ENCODE data around the gene HABP2.

HABP2 gene

DNA sequence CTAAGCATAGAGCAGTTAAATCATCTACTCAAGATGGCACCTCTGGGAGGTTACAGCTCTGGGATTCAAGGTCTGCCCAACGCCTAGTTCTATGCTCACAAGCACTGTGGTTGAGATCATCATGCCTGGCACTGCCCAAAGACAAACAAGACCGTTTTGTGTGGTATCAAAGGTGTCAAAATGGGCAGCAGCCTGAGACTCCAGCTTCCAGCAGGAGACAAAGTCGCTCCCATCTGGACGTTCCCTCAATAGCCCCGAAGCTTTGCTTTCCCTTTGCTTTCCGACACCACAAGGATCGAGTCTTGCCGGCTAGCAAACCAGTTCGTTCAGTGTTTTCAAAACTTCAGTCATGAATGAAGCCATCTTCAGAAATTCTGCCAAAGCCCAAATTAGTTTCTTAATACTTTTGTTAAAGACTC lies 5.1 kb downstream of the HABP2 start:
- no peak for DNase-seq (ENCODE audit: low read depth)

DNA sequence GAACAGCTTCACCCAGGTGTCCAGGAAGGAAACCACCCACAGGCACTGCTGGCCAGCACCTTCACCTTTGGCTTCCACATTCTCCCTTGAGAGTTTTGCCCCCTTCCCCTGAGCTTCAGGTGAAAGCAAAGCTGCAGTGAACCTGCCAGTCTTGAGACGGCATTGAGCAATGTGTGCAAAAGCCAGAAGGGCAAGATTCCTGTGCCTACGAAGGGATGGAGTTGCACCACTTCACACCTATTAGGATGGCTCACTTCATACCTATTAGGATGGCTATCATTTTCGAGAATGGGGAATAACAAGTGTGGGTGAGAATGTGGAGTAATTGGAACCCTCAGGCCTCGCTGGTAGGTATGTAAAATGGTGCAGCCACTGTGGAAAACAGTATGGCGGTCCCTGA lies 7.2 kb downstream of the HABP2 start:
- DNase-seq (ENCODE audit: low read depth) = no peak

DNA sequence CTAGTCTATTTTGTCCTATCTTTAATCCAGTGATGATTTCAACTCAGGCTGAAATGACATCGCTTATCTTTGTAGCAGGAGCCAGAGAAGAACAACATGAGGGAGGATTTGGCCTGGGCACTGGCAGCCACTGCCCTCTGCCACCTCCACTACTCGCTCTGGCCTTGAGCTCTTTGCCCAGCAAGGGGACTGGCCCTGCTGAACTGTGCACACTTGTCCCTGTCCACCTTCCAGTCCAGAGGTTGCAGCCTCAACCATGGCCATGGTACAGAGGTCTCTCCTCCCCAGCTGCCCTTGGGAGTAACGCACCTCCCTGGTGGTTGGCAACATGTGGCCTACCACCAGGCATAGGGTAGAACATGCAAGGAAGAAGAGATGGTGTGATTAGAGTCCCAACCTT lies 8.4 kb downstream of the HABP2 start:
- DNase-seq (ENCODE audit: low read depth) = no peak

DNA sequence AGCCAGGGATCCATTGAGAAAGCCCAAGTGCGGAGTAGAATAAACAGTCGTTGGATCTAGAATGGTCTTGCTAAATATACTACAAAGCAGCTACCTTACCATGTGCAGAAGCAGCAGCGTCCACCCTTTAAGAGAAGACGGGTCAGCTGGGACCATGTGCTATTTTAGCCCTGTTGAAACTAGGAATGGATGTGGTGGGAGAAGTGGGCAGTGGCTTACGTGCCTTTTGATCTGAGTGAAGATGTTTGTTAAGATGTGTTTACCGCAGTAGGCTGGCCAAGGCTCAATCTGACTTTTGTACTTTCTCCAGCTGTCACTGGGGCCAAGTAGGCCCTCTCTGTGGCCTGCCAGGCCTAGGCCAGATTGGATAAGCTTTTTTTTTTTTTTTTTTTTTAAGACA lies 9.2 kb downstream of the HABP2 start:
- no peak for DNase-seq (ENCODE audit: low read depth)

DNA sequence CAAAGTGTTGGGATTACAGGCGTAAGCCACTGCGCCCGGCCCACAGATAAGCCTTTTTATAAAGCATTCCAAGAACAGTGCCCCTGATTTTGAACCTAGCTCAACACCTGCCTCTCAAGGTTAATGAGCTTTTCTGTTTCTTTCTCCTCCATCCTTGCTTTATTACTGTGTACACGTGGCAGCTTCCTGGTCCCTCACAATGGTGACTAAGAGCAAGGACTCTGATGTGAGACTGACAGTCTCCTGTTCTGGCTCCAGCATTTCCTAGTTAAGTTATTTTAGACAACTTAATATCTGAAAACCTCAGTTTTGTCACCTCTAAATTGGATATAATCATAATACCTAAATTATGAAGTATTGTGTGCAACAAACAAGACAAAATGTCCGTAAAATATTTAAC lies 9.9 kb downstream of the HABP2 start:
- no peak for DNase-seq (ENCODE audit: low read depth)

DNA sequence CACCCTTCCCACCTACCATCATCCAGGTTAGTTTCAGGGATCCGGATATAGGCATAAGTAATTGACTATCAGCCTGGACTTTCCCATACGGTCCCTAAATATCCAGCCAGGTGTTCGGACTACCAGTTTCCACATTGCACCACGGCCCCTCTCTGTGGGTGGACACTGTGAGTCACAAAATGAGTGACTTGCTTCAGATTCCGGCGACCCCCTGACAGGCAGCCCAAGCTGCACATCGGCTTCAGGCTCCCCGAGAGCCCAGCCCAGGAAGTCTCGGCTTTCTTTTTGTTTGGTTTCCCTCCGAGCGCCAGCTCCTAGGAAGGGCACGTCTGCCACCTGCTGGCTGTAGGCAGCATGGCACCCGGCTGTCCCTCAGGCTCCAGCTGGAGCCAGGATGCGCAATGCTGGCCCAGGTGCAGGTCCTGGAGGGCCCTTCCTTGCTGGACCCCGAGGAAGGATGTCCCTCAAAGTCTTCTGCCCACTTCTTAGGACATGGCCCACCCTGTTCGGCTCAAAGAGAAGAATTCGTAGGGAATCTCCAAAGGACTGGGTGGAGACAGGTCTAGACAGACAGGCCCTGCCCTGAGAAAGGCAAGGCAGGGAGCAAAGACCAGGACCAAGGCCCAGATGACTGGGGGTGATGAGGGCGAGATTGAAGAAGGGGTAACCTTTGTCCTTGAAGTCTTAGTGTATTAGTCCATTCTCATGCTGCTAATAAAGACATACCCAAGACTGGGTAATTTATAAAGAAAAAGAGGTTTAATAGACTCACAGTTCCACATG lies 10.6 kb downstream of the HABP2 start:
- peak; percentile 45 for DNase-seq (ENCODE audit: low read depth)

DNA sequence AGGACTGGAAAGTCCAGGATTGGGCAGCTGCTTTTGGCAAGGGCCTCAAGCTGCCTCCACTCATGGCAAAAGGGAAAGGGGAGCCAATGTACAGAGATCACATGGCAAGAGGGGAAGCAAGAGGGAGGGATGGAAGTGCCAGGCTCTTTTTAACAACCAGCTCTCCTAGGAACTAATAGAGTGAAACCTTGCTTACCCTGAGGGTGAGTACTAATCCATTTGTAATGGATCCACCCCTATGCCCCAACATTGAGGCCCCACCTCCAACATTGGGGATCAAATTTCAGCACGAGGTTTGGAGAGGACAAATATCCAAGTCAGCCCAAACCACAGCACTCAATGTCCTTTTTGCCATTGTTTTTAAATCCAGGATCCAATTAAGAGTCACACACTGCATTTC lies 12.5 kb downstream of the HABP2 start:
- DNase-seq (ENCODE audit: low read depth) = no peak

DNA sequence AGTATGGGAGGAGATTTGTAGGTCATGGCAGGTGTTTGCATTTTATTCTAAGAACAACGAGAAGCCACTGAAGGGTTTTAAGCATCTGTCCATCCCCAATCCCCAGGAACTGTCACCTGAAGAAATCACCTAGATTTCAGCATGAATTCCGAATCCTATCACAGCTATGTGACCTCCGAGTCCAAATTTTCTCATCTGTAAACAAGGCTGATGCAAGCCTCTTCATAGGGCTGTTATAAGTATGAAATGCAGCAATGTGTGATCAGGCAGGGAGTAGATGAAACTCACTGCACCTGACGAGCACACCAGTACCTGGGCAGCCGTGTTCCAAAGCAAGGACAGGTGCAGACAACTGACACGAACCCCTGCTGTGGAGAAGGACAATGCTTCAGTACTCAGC lies 14.0 kb downstream of the HABP2 start:
- no peak for DNase-seq (ENCODE audit: low read depth)

DNA sequence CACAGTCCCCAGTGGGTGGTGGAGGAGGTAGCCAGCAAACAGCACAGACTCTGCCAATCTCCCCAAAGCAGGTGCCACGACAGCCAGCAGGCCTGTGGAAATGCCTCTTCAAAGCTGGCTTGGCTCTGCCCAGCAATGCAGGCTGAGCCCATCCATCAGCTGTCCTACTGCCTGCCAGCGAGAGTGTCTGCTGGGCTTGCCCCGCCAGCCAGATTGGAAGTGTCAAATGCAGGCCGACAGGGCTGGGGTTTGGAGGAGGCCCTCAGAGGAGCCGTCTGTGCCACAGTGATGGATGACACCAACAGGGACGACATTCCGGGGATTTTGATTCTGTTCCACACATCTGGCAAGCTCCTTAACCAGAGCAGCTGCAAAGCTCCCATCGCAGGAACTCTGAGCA lies 16.7 kb downstream of the HABP2 start:
- DNase-seq (ENCODE audit: low read depth) = no peak

DNA sequence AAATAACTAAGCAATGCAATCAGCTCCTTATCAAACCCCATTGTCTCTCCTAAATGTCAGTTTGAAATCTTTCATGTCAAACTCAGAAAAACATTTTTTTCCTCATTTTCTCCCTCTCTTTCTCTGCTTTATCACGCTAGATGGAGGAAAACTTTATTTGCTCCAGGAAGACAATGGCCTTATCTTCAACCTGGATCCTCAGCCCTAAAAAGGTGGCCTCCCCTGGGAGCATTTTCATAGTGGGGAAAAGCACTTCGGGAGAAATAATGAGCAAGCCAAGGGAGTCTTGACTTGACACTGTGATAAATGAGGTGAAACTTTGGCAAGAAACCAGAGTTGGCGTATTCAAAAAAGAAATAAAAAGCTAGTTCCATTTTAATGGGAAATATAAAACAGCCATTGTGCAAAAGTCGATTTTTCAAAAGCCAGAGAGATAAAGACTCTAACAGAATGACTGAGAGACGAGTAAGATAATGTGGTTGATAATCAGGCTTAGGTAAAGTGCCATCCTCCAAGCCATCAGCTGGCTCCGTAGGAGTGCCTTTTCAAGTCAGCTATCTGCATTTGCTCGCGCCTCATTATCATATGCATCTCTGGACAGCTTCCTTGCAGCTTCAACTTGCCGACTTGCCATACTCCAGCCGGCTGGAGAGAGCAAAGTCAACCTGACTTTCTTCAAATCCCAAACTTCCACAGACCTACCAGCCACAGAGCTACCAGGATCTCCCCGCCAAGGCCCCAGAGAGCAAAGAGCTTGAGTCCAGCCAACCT lies 19.9 kb downstream of the HABP2 start:
- no peak for DNase-seq (ENCODE audit: low read depth)

DNA sequence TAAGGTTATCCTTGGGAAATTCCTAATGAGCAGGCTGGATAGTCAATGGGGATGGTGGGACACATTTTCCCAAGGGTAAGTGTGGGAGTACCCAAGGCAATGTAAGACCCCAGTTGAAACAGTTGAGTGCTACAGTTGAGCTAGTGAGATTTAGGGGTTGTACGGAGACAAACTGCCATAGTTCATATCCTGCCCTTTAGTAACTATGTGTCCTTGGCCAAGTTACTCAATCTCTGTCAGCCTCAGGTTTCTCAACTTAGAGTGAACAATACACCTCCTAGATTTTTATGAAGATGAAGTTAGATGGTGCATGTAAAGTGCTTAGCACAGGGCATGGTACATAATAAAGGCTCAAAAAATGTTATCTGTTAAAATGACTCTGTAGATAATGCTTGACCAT lies 20.5 kb downstream of the HABP2 start:
- DNase-seq (ENCODE audit: low read depth) = no peak

DNA sequence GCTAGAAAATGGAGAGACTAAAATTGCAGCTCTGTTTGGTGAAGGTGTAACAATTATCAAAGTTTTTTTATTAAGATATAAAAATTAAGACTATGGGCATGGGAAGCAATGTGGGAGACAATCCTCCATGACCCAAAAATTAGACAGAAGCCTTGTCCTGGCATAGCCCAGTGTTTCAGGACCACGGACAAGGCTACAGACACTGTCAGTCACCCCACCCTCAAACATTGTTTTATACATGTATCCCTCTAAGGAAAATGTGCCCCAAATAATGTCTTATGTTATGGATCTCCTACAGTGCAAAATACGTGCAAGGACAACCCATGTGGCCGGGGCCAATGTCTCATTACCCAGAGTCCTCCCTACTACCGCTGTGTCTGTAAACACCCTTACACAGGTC lies 24.0 kb downstream of the HABP2 start:
- DNase-seq (ENCODE audit: low read depth) = no peak

DNA sequence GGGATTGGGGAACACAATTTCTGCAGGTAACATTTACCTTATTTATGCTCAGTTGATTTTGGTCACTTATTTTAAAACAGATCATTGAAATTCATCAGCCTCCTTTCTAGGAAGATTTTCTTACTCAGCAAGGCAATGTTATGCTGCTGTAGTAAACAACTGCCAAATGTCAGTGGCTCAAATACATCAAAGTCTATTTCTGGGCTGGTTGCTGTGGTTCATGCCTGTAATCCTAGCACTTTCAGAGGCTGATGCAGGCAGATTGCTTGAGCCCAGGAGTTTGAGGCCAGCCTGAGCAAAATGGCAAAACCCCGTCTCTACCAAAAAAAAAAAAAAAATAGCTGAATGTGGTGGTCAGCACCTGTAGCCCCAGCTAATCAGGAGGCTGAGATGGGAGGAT lies 25.9 kb downstream of the HABP2 start:
- no peak for DNase-seq (ENCODE audit: low read depth)

DNA sequence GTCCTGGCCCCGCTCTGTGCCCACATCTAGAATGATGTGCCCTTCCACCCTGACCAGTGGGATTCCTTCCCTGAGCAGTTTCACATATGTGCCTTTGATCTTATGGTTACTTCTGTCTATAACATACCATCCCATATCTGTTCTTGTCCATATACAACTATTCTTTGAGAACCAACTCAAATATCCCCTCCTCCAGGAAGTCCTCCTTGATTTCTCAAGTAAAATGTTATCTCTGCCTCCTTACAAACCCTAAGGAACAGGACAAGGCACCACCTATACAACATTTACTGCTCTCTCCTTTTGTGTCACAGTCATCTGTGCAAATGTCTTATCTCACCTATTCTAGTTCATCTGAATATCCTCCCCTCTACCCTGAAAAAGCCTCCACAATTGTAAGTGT lies 28.2 kb downstream of the HABP2 start:
- DNase-seq (ENCODE audit: low read depth) = no peak

DNA sequence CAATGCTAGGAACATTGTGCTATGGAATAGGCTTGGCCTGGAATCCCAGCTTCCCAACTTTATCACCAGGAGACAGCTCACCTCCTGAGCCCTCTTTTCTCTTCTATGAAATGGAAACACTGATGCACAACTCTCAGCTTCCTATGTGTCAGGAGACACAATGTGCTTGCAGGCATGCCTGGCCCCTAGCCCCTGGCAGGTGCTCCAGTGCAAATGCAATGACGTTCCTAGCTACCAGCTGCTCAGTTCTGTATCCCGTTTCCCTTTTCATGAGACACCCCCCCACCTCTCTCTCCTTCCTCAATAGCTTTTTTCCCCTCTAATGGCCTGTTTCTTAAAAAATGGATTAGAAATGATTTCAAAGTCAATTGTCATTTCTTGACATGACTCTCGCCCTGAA lies 30.7 kb downstream of the HABP2 start:
- no peak for DNase-seq (ENCODE audit: low read depth)

DNA sequence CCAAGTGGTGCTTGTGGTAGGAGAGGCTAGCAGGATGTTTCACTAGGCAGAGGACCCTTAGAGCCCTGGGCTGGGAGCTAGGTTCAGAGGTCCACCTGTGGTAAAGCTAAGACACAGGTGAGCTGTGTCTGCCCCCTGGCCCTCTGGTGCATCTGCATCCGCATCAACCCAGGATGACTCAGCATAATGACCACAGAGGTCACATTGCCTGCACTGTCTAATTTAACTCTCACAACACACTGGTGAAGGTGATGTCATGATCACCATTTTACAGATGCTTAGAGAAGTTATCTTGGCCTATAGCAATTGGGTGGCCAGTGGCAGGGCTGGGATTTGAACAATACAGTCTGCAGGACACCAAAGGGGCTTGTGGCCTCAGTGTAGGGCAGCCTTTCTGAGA lies 33.1 kb downstream of the HABP2 start:
- no peak for DNase-seq (ENCODE audit: low read depth)

DNA sequence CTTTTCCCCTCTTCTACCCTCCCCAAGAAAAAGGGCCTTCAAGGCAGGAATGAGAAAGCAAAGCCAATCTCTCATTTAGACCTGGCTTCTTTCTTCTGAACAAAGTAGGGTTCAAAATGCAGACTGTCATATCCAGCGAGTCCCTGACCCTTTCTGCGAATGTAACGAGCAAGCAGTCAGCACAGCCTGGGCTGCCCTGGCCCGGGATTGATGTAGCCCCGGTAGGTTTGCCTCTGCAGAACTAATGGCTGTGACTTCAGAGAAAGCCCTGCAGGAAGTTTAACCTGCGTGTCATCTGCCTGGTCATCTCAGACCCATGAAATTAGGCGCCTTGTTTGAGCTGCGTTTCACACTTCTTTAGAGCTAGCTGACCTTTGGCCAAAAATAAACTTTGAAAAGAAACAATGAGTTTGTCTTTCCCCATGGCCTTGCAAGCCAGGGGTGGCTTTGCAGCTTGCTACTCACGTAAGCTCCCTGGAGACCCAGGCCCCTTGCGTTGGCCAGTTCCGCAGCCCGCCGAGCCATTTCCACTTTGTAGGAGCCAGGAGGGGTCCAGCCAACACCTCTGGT lies 36.4 kb downstream of the HABP2 start:
- DNase-seq (ENCODE audit: low read depth) = no peak

DNA sequence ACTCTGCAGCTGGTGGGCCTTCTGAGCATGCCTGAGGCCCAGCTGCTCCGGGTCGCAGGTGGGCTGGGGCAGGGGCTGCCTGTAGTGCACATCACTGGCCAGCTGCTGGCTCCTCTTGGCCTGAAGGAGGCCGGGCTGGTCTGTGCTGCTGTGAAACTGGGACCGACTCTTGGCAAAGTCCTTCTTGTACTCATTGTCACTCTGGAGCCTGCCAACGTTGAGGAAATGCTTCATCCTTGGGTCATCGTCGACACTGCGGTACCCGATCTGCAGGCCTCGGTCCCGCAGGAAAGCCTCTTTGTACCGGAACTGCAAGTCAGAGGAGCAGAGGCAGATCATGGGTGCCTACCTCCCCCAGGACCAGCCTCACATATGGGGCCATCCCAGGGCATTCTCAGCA lies 37.7 kb downstream of the HABP2 start:
- no peak for DNase-seq (ENCODE audit: low read depth)

DNA sequence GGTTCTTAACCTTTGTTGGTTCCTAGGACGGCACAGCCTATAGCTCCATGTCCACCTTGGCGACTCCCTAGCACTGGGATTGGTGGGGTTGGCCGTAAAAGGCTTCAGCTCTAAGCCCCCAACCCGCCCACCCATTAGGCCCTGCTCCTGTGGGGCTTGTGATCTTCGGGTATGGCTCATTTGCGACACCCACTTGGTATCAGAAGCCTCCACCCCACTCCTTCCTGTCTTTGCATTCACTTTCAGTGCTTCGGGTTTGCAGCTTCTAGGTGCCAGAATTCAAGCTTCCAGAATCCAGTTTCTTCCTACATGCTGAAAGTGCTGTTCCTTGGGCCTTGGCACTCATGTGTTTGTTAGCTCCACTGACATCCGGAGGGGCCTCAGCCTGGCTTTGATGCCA lies 39.5 kb downstream of the HABP2 start:
- no peak for DNase-seq (ENCODE audit: low read depth)

DNA sequence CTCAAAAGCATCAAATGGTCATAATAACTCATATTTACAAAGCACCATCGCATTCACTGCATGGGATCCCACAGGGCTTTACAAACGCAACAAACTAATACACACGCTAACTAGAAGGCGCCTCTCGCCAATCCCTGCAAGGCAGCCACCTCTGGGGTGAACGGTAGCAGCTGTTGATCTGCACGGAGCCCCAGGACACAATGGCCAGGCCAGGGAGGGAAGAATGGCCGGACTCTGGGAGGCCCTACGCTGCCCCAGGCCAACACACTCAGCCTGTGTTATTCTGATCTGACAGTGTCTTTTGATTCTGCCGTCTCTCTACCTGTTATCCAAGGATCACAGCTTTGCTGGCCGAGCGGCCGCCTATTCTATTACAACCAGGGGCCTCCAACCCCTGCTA lies 41.8 kb downstream of the HABP2 start:
- DNase-seq (ENCODE audit: low read depth) = no peak

DNA sequence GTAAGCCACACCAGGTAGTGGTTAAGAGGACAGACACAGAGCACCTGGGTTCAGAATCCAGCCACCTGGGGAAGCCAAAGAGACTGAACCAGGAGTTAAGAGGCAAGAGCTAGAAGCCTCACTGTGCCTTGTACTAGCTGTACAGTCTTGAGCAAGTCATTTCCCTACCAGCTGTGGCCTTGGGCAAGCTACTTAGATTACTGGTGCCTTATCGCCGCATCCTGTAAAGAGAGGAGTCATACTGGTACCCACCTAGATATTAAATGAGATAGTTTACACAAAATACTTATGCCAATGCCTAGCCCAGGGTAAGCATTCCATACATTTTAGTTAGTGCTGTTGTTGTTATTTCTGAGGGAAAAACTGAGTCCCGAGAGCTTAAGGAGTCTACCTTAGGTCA lies 47.7 kb downstream of the HABP2 start:
- DNase-seq (ENCODE audit: low read depth) = no peak

DNA sequence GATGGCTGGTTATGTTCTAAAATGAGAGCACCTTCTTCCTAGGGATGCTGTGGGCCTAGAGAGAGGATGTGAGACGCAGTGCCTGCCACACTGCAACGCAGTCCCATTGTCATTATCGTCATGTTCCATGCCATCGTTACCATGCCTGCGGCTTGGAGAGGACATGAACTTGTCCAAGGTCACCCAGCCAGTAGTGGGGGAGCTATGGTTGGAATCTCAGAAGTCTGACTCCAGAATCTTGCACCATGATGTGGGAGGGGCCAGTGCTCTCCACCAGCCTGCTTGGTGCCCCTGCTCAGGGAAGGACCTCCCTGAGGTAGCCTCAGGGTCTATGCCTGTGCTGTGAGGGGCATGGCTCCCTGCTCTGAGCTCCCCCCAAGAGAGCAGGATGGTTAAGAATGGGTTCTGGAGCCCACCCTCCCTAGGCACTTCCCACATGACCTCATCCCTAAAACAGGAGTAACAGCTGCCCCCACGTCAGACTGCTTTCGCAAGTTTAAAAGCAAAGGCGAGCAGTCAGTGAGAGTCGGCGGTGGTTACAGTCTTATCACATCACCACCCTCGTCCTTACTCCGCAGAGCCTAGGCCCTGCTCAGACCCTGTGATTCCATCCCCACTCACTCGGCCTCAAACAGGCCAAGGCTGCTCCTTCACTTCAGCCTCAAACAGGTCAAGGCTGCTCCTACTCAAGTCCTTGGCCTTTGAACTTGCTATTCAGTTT lies 50.4 kb downstream of the HABP2 start:
- no peak for DNase-seq (ENCODE audit: low read depth)

DNA sequence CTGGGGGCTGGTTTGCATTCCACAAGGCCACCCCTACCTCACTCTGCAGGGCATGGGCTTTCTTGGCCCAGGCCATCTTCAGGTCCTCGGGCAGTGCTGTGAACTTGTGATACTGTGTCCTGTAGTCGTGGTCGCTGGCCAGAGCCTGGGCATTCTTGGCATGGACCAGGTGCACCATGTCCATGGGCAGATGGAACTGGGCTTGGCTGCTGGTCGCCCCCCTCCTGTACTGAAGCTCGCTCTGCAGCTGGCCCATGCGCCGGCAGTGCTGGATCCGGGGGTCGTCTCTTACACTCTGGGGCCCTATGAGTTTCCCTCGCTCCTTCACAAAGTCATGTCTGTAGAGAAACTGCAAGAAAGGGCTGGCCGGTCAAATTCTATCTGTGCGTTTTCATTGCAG lies 51.7 kb downstream of the HABP2 start:
- no peak for DNase-seq (ENCODE audit: low read depth)
